Hypothalamus (tissue), 51 donors: ENCODE measurements around the gene SUSD6.
A peak's percentile ranks its signal among the peaks of the same experiment; 100 is the strongest.
"Not testable (repeated sequence)": the region's sequence is repeated elsewhere in the genome, so short reads cannot be mapped to it uniquely, and the experiment has no call there.

Experiments
- DNase-seq, 51 donors: peaks; one replicate each; lab custom pipeline; 2025; lab: John Stamatoyannopoulos, UW

Gene SUSD6

DNA sequence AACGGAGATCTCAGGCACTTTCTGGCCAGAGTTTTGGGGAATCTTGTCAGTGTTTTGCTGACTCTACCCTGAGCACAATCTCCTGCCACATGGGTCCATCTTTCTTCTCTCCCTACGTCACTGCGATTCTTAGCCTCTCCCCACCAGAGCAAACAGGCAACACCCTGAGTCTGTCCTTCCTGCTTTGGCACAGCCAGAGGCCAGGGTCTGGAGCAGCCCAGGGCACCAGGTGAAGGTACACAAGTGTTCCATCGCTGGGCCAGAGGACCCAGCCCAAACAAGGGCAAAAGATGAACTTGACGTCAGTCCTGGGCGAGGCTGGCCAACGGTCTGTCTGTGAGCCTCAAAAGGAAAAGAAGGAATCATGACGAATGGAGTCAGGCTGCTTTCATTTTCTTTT, 24.0 kb upstream of the SUSD6 start:
- no peak for DNase-seq

DNA sequence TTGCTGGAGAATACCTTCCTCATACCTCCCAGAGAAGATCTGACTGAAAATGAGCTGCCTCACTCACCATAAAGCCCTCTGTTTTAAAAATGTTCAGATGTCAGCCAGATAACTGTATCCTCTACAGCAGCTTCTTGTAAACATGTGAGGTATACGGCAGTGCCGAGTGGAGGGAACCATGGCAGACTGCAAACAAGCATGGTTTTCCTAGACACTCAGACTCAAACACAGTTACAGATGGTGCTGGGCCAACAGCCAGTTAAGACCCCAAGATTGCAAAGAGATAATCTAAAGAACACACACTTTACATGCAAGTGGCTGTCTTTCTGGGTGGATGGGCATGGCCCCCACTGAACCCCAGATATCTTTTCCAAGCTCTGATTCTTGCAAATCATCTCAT, 20.1 kb upstream of the SUSD6 start:
- DNase-seq = no peak

DNA sequence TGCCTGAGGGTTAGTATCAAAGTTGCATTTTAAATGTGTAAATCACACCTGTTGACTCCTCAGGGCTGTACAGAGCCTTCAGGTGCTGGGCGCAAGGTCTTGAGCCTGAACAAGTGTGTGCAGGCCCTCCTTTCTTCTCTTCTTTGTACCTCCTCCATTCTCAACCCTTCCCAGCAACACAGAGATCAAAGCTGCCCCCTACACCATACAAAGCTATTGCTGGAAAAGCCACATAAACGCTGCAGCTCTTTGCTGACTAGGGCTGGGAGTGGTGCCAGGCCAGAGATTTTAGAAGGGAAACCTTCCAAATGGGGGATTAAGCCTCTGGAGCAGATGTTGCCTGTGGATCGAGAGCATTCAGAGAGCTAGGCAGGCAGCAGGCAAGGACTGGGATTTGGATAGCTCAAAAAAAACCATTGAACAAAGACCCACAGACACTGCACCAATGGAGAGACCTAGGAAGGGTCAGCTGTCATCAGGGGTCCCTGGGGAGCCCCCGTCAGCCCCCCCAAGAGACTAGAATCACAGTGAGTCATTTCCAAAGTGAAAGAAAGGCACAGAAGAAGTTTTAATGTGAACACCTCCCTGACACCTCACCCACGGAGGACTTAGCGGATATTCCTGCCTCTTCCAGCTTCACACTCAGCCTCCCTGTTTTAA, 18.2 kb upstream of the SUSD6 start:
- peak in 15 of 51 donors; percentile 7 to 49 (median 17) for DNase-seq

DNA sequence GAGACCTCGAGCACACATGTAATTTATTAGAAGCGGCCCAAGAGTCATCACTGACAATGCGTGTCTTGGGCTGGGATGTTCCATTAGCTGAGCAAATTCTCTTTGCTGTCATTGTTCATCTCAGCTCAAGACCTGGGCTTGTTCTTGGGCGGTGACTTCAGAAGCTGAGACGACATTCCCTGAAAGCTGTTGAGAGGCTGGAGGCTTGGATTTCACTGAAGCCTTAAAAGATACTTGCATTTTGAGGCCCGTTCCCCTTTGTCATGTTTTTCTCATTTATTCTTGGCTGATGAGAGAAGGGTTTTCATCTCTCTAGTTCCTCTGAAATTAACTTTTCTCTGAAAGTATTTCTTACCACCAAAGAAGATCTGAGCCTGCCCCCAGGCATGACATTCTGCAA, 16.6 kb upstream of the SUSD6 start:
- DNase-seq = no peak

DNA sequence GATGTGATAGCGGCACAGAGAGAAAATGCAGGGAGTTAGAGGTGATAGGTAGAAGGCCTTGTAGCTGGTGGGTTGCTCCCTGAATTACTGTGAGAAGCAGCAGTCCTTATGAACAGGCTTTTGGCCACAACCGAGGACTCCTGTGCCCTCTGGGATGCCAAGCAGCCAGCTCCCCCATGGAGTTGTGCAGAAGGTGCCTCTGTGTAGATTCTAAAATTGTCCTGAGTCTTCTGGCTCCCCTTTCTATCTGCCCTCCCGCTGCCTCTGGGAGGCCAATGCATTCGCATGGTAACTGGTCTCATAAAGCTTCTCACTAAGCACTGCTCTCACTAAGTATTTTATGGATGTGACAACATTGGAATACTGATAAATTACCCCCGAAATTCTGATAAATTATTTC, 16.1 kb upstream of the SUSD6 start:
- DNase-seq = no peak

DNA sequence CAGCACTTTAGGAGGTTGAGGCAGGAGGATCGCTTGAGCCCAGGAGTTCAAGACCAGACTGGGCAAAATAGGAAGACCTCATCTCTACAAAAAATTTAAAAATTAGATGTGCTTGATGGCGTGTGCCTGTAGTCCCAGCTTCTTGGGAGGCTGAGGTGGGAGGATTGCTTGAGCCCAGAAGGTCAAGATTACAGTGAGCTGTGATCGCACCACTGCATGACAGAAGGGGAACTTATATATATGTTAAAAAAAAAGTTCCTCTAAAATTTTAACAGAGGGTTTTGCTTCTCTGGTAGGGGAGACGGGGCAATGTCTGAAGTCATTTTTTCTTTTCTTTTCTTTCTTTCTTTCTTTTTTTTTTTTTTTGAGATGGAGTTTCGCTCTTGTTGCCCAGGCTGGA, 12.0 kb upstream of the SUSD6 start:
- DNase-seq = not testable (repeated sequence)

DNA sequence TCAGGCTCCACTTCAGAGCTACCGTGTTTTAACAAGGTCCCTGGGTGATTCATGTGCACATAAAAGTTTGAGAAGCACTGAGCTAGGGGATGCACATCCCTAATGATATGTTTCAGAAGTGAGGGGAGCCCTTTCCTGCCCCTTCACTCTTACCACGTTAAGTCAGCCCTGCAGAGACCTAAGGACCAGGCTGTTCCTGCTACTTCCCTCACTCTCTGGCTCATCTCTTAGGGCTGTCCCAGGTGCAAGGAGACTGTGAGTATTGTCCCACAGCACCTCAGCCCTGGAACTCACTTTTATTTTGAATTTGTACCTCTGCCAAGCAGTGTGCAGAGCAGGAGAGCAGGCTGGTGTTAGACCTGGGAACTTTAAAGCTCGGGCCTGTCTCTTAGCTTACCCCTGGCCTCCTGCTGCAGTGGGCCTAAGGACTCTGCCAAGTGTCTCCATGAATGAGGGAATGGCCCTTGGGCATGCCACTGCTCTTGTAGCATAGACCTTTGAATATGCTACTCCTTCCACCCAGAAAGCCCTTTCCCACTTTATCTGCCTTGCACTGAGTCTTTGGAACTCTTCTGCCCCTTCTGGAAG, 11.0 kb upstream of the SUSD6 start:
- no peak for DNase-seq

DNA sequence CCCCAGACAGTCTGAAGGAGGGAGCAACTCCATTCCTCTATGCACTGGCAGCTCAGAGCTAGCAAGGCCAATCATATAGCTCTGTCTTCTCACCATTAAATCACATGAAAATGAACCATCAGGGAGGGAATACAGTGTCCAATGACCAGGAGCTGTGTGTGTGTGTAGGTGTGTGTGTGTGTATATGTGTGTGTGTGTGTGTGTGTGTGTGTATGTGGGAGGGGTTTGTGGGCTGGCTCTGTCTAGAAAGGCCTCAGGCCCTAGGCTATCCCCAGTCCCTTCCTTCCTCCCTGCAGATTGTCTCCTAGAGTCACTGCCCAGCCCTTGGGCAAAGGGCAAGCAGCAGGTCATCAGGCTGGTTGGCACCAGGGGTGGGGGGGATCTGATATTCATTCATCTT, 5.7 kb upstream of the SUSD6 start:
- no peak for DNase-seq

DNA sequence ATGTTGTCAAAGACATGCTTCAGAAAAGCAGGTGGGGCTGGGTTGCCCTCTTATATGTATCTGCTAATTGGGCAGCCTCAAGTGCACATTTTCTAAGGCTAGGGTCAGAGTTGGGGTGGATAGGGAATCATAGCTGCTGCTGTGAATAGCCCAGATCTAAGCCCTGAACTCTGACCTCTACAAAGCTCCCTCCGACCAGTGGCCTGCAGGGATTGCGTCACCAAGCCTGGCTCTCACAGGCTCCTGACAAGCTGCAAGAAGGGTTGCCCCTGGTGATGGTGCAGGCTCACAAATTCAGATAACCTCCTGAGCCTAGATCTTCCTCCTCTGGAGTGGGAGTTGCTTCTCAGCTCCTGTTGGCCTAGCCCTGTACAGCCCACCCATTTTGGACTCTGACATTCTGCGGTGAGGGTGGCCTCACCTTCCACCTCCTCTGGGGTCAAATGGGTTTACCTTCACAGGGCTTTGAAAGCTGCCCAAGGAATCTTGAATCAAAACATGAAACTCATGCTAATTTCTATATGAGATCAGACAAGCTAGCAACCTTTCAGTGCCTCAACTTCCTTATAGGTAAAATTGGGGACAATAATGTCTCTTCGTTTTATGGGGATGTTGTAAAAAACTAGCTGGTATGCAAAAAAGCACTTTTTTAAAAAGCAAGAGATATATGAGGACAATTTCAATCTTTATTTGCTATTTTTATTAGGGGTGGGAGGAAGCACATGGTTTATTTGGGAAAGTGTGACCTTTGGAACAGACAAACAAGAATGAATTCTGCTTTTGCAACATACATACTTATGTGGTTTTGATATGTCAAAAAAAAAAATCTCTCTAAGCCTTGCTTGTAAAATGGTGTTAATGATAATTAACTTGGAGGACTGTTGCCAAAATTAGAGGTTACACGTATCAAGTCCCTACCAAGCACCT, 4.9 kb upstream of the SUSD6 start:
- DNase-seq = no peak

DNA sequence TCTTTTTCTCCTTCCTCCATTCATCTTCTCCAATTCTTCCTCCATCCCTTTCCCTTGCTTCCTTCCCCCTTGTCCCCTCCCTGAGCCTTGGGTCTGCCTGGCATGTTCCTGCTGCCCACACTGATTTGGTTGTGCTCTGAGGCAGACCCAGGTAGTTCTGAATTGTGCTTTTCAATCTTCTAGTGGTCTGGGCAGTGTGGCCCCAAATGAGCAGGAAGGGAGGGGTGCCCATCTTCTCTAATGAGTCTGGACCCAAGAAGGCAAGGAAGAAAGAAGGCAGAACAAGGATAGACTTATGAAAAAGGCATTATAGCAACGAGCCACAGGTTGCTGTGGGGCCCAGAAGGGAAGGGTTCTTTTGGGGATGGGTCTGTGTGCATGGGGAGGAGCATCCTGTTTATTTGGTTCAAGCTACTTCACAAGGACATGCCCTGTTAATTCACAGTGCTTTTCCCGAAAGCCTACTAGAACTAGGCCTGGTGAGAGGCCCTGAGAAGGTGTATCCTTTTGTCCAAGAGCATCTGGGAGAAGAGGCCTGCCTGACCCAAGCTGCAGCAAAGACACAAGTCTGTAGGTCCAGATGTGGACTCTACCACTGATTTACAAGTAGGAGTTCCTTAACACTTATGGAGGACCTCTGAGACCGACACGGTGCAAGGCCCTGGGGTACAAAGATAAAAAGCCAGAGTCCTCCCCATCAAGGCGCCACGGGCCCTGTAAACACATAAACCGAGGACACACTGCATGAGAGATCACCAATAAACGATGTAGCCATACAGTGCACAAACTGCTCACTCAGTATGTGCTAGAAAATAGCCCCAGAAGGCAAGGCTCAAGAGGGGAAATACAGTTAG, 1.1 kb upstream of the SUSD6 start:
- DNase-seq = peak in 3 of 51 donors; percentile 26 to 52 (median 40)

DNA sequence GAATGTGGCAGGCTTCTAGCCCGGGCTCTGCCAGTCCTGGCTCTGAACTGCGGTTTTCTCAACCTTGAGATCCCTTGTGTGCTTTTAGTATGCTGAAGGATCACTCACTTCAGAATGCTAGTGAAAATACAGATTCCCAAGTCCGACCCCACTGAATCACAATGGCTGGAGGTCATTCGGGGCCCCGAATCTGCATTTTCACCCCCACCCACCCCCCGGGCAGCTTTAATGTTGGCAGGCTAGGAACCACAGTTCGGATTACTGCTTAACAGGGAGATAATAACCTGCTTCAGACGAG, 573 bp upstream of the SUSD6 start:
- DNase-seq = no peak

DNA sequence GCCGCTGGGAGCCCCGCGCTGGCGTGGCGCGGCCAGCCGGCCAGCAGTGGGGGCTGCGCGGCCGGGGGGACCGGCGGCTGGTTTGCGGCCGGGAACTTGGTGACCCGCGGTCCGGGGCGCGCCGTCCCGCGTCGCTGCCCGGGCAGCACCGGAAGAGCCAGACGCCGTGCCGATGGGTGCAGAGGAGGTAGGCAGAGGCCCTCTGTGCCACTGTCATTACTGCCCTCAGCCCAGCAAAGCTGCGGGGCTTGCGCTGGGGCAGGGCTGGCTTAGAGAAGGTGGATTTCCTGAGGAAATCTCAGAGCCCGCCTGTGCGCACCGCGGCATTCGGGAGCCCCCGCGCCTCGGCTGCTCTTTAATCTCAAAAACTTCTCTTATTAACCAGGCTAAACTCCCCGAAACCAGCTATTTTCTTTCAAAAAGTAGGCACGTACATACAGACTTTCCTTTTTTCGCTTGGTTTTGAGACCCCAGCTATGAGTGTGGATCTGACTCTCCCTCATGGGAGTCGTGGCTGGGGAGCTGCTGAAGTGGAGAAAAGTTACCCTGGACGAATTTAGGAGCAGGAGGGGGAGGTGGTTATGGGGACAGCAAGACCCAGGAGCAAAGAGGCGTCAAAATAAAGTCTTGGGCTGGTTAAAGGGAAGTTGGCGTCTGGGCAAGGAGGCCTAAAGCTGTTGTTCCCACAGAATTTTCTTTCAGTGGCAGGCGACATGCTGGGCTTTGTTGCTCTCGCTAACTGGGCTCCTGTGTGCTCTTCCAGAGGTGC, 802 bp downstream of the SUSD6 start:
- DNase-seq = peak in 12 of 51 donors; percentile 19 to 67 (median 42)

DNA sequence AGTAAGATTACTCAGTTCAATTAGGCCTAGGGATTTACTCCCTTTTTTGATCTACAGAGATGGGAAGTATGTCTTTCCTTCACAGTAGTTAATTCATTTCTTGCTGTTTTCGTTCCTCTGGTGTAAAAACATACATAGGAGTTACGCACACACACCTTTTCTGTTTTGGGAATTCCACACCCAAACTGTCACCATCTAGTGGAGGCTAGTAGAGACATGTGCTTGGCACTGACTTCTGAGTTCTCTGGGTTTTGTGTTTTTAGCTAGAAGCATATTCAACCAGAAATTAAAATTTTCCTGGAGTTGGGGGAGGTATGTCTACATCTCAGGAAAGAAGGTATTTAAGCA, 1.4 kb downstream of the SUSD6 start:
- peak in 1 of 51 donors; percentile 41 for DNase-seq

DNA sequence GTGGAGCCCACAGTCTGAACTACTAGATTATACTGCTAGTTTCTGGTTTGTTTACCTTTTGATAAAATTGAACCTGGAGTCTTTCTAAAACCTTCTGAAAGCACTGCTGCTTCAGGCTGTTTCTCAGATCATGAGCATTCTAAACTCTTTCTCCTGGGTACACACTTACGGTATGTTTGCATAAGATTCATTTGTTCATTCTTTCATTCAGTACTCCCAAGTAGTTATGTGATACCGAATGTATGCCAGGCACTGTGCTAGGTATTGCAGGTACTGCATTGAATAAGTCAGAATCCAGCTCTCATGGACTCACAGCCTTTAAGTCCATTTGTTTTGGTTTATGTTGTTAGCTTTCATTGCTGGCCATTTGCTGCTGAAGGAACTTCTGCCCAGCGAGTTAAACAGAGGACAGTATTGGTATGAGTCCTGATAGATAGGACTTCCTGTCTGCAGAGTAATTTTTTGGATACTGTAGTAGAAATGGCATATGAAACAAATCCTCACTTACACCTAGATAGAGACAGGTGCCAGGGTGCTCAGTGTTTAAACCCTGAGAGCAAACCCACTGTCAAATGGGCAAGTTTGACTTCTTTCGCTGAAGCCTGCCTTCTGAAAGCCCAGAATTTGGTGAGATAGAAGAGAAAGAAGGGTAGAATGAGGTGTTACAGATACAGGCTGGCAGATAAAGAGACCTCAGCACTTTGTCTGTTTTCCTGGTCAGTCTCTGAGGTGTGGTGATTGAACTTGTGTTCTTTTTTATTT, 2.1 kb downstream of the SUSD6 start:
- no peak for DNase-seq

DNA sequence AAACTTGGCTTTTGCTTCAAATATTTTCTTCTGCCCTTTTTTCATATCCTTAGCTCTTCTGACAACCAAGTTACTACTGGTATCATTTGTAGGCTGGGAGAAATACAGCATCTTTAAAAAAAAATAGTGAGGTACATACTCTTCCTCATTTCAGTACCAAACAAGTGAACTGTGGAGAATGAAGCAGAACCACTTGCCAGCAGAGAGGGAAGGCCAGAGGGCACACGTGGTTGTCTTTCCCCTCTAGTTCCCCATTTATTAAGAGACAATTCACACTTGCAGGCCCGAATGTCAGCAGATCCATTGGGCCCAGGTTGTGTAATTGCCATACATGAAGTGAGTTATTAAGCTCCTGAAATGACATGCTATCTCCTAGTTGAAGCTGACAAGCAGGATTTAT, 3.2 kb downstream of the SUSD6 start:
- DNase-seq = peak in 11 of 51 donors; percentile 4 to 28 (median 15)

DNA sequence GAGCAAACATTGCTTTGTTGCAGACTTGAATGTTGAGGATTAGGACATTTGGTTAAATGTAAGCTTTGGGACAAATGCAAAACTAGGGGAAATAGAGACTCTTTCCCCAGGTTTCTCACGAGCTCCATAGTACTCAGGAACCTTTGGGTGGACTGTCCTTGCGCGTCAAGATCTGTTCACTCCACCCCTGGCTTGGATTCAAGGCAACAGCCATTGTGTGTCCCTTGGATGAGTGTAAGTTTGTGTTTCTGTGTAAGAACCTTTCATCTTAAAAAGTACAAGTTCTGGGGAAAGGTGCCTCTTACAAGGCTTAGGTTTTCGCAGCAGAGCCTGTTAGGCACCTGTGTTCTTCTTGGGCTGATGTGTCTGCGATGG, 3.7 kb downstream of the SUSD6 start:
- no peak for DNase-seq

DNA sequence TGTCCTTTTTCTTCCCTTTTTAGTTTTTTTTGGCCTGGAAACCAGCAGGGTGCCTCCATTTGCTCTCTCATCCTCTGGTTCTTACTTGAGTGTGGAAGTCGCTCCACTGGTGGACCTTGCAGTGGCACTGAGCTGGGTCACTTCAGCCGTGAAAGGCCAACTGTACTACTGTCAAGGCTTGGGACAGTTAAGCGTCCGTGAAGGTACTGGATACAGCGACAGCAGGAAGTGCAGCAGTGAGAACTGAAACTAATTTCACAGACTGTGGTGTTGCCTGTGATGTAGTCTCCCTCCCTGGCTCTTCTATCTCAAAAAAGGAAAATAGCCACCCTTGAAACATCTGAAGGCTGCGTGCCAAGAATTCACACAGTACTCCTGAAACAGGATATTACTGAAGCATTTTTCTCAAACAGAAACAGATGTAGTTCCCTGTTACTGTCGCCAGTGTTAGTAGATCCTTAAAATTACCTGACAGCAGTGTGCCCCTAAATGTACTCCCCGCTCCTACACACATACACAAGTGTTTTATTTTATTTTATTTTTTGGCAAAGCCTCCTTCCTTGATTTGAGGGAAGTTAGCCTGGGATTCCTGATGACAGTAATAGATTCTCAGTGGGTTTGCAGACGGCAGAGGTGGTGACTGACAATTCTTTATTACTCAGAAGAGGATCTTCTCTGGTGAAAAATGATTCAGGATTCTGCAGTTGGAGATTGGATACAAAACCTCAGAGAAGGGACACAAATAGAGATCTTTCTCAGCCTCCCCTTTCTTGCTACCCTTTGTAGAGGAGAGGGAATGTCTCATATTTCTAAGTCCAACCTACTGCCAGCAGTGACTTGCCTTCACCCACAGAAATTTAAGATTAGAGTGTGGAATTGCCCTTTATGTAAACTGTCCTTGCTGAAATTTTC, 4.4 kb downstream of the SUSD6 start:
- peak in 15 of 51 donors; percentile 4 to 53 (median 23) for DNase-seq

DNA sequence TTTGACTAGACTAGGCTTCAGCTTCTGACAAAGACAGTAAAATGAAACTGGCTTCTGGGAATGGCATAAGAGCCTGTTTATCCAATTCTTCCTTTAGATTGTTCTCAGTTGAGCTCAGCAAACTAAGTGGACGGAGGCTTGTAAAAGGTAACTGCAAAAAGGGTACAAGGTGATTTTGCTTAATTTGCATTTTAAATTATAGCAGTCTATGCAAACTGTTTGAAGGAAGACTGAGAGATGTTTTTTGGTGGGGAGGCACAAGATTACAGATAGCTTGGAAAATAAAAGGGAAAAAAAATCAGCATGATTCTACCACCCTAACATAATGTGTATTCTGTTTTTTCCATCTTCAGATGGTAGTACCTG, 5.0 kb downstream of the SUSD6 start:
- DNase-seq = no peak

DNA sequence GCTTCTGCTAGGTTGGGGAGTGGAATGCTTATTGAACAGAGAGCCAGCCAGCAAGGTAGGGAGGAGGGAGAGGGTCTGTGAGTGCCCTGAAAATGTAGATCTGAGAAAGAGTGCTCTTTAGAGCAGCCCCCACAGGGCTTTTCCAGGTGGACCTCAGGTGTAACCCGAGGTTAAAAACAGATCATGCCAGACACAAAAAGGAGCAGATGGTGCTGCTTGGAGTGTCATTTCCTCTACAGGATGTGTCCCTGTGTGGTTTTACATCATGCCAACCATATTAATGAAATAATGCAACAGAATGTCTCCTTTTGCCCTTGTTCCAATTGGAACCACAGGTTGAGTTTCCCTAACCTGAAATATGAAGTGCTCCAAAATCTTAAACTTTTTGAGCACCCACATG, 6.4 kb downstream of the SUSD6 start:
- no peak for DNase-seq
